Measurements from ENCODE around the gene SLC28A3.

Gene SLC28A3

DNA sequence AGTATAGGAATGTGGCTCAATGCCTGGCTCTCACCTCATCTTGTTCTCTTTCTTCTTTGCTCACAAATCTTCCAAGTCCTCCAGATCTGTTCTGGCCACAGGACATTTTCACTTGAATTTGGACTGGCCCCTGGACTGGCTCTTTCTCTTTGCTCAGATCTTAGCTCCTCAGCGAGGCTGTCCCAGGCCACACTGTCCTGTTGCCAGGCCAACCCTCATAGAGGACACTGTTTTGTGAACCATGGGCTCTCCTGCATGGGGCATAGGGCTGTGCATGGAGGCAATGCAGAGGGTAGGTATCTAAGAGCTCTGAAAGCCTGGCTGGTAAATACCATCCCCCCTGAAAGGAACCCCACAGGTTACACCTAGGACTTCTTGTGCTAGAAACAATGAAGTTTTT, 13.5 kb upstream of the SLC28A3 start:
- DNase-seq (ENCODE audit: low read depth in 1 of 2, low spot score in 1 of 2) = no peak
- Histone ChIP-seq H3K4me3 (replicated peaks; ENCODE audit: insufficient read depth, low read length) (no peak overlapping the region), H3K27me3 (ENCODE audit: insufficient read depth, poor library complexity, severe bottlenecking) (no peaks in the 10 kb centered on the region), H3K27ac (replicated peaks) (no peak overlapping the region)
- TF ChIP-seq SPI1 (IDR thresholded peaks at IDR 0.05; ENCODE audit: borderline replicate concordance, low read depth) = no peak
- TF ChIP-seq GABPA (IDR thresholded peaks at IDR 0.05; ENCODE audit: low read depth) = no peak
- TF ChIP-seq REST (IDR thresholded peaks at IDR 0.05; ENCODE audit: insufficient replicate concordance, low read depth) = no peak
- TF ChIP-seq POLR2AphosphoS5 (IDR thresholded peaks at IDR 0.05; ENCODE audit: low read depth) = no peak
- TF ChIP-seq, protein P1, sequence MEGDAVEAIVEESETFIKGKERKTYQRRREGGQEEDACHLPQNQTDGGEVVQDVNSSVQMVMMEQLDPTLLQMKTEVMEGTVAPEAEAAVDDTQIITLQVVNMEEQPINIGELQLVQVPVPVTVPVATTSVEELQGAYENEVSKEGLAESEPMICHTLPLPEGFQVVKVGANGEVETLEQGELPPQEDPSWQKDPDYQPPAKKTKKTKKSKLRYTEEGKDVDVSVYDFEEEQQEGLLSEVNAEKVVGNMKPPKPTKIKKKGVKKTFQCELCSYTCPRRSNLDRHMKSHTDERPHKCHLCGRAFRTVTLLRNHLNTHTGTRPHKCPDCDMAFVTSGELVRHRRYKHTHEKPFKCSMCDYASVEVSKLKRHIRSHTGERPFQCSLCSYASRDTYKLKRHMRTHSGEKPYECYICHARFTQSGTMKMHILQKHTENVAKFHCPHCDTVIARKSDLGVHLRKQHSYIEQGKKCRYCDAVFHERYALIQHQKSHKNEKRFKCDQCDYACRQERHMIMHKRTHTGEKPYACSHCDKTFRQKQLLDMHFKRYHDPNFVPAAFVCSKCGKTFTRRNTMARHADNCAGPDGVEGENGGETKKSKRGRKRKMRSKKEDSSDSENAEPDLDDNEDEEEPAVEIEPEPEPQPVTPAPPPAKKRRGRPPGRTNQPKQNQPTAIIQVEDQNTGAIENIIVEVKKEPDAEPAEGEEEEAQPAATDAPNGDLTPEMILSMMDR (IDR thresholded peaks at IDR 0.05; ENCODE audit: insufficient read depth, low read length) = no peak

GRCh38 chr9:84349671-84350070, 9.1 kb upstream of the SLC28A3 start:
- DNase-seq (ENCODE audit: low read depth in 1 of 2, low spot score in 1 of 2) = no peak
- no peak overlapping the region for H3K27ac ChIP-seq (replicated peaks)
- no peaks in the 10 kb centered on the region for H3K27me3 ChIP-seq (ENCODE audit: insufficient read depth, poor library complexity, severe bottlenecking)
- no peak for TF ChIP-seq GABPA (IDR thresholded peaks at IDR 0.05; ENCODE audit: low read depth)
- no peak for TF ChIP-seq REST (IDR thresholded peaks at IDR 0.05; ENCODE audit: insufficient replicate concordance, low read depth)
- TF ChIP-seq POLR2AphosphoS5 (IDR thresholded peaks at IDR 0.05; ENCODE audit: low read depth) = no peak
- TF ChIP-seq, protein P1 (IDR thresholded peaks at IDR 0.05; ENCODE audit: insufficient read depth, low read length) = no peak
- no peak for TF ChIP-seq SPI1 (IDR thresholded peaks at IDR 0.05; ENCODE audit: borderline replicate concordance, low read depth)
- no peak overlapping the region for H3K4me3 ChIP-seq (replicated peaks; ENCODE audit: insufficient read depth, low read length)

DNA sequence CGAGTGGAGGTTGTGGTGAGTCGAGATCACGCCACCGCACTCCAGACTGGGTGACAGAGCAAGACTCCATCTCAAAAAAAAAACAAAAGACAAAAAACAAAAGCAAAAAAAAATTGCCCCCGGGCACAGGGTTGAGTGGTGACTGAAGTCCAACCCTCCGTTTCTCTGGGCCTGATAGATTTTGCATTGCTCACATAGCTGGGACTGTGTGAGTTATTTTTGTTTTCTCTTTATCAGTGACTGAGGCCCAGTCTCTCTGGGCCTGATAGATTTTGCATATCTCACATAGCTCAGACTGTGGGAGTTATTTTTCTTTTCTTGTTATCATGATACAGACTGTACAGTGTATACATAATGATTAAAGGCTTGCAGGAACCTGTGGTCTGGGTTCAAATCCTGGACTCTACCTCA, 2.6 kb upstream of the SLC28A3 start:
- no peak overlapping the region for H3K27ac ChIP-seq (replicated peaks)
- H3K27me3 ChIP-seq (ENCODE audit: insufficient read depth, poor library complexity, severe bottlenecking) = no peaks in the 10 kb centered on the region
- no peak for DNase-seq (ENCODE audit: low read depth in 1 of 2, low spot score in 1 of 2)
- H3K4me3 ChIP-seq (replicated peaks; ENCODE audit: insufficient read depth, low read length) = no peak overlapping the region
- TF ChIP-seq REST (IDR thresholded peaks at IDR 0.05; ENCODE audit: insufficient replicate concordance, low read depth) (no peak), GABPA (IDR thresholded peaks at IDR 0.05; ENCODE audit: low read depth) (no peak), SPI1 (IDR thresholded peaks at IDR 0.05; ENCODE audit: borderline replicate concordance, low read depth) (no peak), POLR2AphosphoS5 (IDR thresholded peaks at IDR 0.05; ENCODE audit: low read depth) (no peak)
- TF ChIP-seq, protein P1 (IDR thresholded peaks at IDR 0.05; ENCODE audit: insufficient read depth, low read length) = no peak

Measured in HL-60 (cell line).